Lower leg skin (tissue), 4 donors: ENCODE results near the gene ADCY1. TPM values are rescaled to one million over a fixed set of nuclear protein-coding genes. Genes with fewer than 3 reads are reported as not detected.

Source experiments
- DNase-seq, 2 donors: peaks; one replicate each; pipeline ENCODE4 v3.0.0-alpha.2; 2019; ENCODE audit warnings: low spot score in 2 of 2
- H3K4me3 ChIP-seq: fragments of 200-600 bp; sonication (generic); 2 replicates; pipeline ENCODE4 v1.5.1; 2017; ENCODE audit warnings: mild to moderate bottlenecking, low read depth; ENCODE audit not compliant: poor library complexity, severe bottlenecking
- CTCF ChIP-seq, 3 donors: fragments of 450-650 bp; IDR thresholded peaks; one replicate each; pipeline ENCODE4 v1.5.1; 2016; ENCODE audit warnings: antibody characterized with exemption in 3 of 3, mild to moderate bottlenecking in 3 of 3, moderate library complexity in 2 of 3
- POLR2A ChIP-seq, 2 donors: fragments of 450-650 bp; IDR thresholded peaks; one replicate each; pipeline ENCODE4 v1.6.1; 2016 to 2017; ENCODE audit warnings: antibody characterized with exemption in 2 of 2, mild to moderate bottlenecking in 1 of 2, moderate library complexity in 1 of 2
- WGBS, 2 donors: methylation state at CpG; one replicate each; pipeline ENCODE4 v1.1.5; 2018; 5-methylcytosine and 5-hydroxymethylcytosine counted together
- intact Hi-C: fragments of 100-400 bp; cut with DNase I; formaldehyde crosslinking; loops from one replicate; pipeline ENCODE4 v1.15.0; 2023; ENCODE audit warnings: low total_unique reads
- total RNA-seq, 4 donors: library from RNA; depleted of rRNA; stranded (reverse); fragments of >200 nt; gene quantifications; one replicate each; pipeline ENCODE4 v1.1.0, GENCODE V29; 2016

The ADCY1 gene
- total RNA-seq, 4 donors from 2014 or later: 0.04 to 0.74 (median 0.40) TPM

GRCh38 chr7:45655539-45655938, 81.4 kb downstream of the ADCY1 start:
- no peak for DNase-seq
- H3K4me3 ChIP-seq: no peak overlapping the region
- intact Hi-C loops: no loop called here
- 90 to 94% methylated on average over 10 of the region's 10 CpGs for WGBS, 2 donors
- TF ChIP-seq CTCF (IDR thresholded peaks at IDR 0.05) (no peak), POLR2A (IDR thresholded peaks at IDR 0.05) (no peak)

GRCh38 chr7:45656431-45656830, 82.3 kb downstream of the ADCY1 start:
- intact Hi-C loops: no loop called here
- 88 to 92% methylated on average over 2 of the region's 2 CpGs for WGBS, 2 donors
- no peak for DNase-seq
- no peak overlapping the region for H3K4me3 ChIP-seq
- TF ChIP-seq POLR2A (IDR thresholded peaks at IDR 0.05) (no peak), CTCF (IDR thresholded peaks at IDR 0.05) (no peak)

- intact Hi-C loops: no loop called here
- H3K4me3 ChIP-seq: no peak overlapping the region
- peak; percentile 8 to 71 for DNase-seq
- WGBS, 2 donors: 84 to 100% methylated on average over 9 of the region's 11 CpGs
- no peak for TF ChIP-seq CTCF (IDR thresholded peaks at IDR 0.05)
- no peak for TF ChIP-seq POLR2A (IDR thresholded peaks at IDR 0.05)
Measured at GRCh38 chr7:45657136-45657889, 83.1 kb downstream of the ADCY1 start.

GRCh38 chr7:45657890-45658715, 83.9 kb downstream of the ADCY1 start:
- TF ChIP-seq CTCF (IDR thresholded peaks at IDR 0.05) (no peak), POLR2A (IDR thresholded peaks at IDR 0.05) (no peak)
- intact Hi-C loops: no loop called here
- WGBS, 2 donors: 79 to 84% methylated on average over 10 to 11 of the region's 11 CpGs
- H3K4me3 ChIP-seq: no peak overlapping the region
- peak; percentile 8 to 65 for DNase-seq

- TF ChIP-seq CTCF (IDR thresholded peaks at IDR 0.05): no peak
- no peak for TF ChIP-seq POLR2A (IDR thresholded peaks at IDR 0.05)
- no peak overlapping the region for H3K4me3 ChIP-seq
- intact Hi-C loops: no loop called here
- 68 to 73% methylated on average over 13 to 16 of the region's 16 CpGs for WGBS, 2 donors
- peak; percentile 0 to 76 for DNase-seq
Measured at GRCh38 chr7:45658716-45659495, 84.7 kb downstream of the ADCY1 start.
